Ammon's horn (tissue), 1 donor: ENCODE data around the gene SLC3A2.

Experiments
- DNase-seq: peaks from one replicate; pipeline ENCODE4 v3.0.0-alpha.2; 2016; ENCODE audit warnings: low spot score

SLC3A2 gene

DNA sequence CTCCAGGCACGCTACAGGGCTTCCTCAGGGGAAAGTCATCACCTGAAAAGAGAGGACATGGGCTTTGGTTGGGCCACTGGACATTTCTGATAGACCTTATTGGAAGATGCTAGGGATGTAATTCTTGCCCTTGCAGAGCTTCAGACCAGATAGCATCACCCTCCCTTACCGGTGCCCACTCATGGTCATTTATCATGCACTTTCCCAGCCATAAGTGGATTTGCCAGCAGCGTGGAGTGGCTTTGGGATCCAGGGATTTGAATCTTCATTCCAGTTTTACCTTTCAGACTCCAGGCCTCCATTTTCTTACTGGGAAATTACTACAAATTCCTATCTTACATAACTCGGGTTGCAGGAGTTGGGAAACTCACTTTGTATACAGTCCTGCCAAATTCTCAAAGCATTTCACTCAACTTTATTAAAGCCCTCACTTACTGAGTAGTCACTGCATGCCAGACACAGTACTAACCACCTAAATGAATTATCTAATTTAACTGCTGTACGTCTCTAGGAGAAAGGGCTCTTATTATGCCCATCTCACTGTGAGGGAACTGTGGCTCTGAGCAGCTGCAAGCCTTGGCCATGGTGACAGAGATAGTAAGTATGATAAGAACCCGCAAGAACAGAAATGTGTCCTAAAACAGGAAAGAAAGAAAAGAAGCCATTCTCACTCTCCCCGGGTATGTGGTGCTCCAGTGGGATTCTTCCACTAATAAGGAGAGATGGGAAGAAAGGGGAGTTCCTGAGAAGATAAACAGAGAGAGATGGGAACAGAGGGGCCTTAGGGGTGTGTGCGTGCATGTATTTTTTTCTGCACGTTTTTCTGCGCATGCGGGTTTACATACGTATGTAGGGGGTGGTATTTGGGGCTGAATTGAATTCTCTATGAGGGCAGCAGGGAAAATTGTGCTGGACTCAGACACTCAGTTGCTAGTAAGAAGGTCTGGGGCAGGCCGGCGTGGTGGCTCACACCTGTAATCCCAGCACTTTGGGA is 30.7 kb downstream of the SLC3A2 start:
- no peak for DNase-seq

DNA sequence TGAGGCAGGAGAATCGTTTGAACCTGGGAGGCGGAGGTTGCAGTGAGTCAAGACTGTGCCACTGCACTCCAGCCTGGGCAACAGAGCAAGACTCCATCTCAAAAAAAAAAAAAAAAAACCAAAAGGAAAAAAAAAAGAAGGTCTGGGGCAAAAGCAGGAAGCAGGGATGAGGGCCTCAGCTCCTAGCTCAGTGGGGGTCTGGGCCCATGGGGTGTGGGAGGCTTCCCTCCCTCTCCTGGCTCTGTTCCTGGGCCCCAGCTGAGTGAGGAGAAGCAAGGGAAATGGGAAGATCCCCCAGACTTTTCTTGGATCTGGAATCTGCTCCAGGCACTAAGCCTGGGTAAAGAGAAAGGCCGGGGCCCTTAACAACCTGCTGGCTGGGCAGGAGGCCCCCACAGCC is 31.6 kb downstream of the SLC3A2 start:
- DNase-seq = no peak

DNA sequence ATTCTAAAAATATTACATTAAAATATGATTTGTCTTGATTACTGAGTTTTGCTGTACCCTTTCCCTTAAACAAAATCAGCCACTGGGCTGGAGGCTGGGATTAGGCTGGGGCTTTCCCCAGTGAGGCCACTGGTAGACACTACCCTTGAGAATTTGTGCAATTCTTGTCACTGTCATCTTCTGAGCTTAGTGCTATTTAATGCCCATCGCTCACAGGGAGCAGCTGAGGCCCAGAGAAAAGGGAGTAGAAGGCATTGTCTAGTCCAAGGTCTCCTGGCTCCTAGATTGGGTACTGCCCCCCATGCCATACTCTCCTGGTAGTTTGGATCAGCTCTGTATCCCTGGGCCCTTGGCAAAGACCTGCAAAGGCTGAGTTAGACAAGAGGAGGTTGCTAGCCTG is 33.7 kb downstream of the SLC3A2 start:
- no peak for DNase-seq

DNA sequence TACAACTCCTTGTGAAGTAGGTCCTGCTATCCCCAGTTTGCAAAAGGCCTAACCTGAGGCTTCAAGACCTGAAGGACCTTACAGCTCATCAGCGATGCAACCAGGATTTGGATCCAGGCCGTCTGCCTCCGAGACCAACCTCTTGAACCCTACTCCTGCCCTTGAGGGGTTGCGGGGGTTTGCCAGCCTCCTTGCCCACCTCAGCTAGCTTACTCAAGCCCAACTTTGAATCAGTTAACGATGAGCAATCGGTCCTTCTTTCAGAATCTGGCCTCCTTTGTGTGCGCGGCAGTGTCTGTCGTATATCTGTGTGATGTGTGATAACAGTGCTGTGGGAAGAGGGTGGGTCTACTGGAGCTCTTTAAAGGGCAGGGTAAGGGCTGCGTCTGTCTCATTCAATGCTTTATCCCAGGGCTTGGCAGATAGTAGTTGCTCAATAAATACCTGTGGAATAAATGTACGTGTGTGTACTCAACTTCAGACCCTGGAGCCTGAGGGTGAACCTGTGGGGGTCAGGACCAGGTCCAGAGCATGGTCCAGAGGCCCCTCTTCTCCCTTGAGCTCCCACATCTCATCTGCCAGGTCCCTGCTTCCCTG is 37.3 kb downstream of the SLC3A2 start:
- DNase-seq = no peak

DNA sequence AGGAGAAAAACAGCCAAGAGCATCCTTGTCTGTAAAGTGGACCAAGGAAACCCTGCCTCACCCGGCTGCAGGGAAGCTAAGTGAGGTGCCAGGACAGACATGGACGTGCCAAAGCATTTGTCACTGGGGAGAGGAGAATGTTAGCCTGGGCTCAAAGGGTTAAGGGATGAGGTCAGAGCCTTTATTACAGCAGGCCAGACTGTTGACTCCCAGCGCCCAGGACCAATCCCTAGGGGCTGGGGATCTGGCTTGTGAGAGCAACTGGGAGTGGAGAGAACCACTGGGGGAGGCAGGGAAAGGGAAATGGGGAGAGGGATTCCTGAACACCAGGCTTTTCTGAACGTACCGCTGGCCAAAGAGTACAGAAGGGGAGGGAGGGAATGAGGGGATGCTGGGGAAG is 37.8 kb downstream of the SLC3A2 start:
- no peak for DNase-seq

DNA sequence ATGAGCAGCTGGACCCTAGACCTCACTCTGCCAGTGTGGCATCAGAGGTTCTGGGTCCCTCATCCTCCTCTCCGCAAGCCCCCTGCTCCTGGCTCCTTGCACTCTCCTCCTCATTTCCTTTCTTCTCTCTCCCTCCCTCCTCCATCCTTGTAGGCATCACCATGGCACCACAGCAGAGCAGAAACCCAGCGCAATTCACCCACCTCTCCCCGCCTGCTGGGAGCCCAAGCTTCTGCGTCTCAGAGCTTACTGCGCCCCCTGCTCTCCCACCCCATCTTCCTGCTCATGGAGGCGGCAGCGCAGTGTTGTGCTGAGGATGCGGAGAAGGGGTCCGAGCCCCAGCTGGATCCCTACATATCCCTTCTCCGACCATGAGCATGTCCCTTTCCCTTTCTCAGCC is 38.8 kb downstream of the SLC3A2 start:
- peak; percentile 57 for DNase-seq

DNA sequence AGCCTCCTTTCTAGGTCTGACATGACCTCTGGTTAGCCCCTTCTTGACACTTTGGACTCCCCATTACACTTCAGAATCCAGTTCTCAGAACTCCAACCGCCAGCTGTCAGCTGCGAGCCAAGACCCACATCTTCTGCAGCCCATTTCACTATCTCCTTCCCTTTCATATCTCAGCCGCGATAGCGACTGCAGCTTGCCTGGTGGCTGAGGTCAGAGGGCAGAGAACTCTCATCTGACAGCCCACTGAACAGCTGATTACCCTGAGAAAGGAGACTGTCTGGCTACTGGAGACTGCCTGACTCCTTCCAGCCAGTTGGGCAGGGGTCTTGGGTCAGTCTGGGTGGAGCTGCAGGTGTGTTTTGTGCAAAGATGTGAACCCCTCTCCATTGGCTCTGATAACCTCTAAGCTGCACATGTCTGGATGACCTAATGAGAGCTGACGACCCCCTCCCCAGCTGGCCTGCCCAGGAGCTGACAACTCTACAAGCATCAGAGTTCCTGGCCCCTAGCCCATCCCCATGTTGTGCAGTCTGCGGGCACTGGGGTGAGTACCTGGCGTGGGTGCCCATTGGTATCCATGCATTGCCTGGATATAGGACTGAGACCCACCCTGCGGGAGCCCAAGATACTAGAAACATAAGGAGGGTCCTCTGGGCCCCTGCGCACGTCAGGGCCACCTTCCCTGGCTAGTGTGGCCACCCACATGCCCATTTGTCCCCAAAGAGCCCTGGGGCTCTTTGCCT is 39.4 kb downstream of the SLC3A2 start:
- DNase-seq = no peak

DNA sequence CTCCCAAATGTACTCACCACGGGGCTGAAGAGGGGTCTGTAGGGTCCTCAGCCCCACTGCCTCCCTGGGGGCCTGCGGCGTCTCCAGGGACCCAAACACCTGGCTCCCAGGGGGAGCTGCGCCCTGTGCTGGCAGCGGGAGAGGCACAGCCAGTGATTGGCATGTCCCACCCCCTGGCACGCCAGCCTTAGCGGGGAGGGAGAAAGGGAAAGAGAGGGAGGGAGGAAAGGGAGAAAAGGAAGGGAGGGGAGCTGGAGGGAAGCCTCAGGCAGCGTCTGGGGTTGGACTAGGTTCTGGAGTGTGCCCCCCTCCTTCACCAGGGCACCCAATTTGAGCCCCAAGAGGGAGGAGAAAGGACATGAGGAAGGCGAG is 40.5 kb downstream of the SLC3A2 start, which contains the start of gene CHRM1:
CHRM1 (minus strand) TSS at position 163 of the 372 bp plus-strand sequence. CDS start 10,263 bp downstream, outside the sequence.
- DNase-seq = peak; percentile 80

DNA sequence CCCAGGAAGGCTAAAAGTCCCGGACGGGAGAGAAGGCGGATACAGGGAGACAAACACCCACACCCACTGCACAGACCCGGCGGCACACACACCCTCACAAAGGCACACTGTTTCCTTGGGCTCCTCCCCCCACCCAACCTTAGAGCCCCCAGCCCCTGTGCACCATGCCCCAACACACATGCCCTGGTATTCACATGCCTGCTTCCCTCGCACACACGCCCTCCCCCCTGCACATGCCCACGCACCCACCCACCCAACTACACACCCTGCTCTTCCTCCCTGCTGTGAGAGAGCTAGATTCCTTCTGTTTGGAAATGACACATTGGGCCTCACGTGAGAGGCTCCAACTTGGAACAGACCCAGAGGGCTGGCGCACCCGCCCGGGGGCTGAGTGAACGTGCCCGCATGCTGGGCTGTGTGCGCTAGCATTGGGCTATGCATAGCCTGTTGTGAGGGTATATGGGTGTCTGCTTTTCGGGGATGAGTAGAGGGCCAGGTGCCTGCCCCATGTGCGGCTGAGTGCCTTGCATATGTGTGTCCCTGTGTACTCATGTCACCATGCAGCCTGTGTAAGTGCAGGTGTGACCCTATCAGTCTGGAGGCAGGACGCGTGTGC is 41.0 kb downstream of the SLC3A2 start:
- DNase-seq = no peak

DNA sequence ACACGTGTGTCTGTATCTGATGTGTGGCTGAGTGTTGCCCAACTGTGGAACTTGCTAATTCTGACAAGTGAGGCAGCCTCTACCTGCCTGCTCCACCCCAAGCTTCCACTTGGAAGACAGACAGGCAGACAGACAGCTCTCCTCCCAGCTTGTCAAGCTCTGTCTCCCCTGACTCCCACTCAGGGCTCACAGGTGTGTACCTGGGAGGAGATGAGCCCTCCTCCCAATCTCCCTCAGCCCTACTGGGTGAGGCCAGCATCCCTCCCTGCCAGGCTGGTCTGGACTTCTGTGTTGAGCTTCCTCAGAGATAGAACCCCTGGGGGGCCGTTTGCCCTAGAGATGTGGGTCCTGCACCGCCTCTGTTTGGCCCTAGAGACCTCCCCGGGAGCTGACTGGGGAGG is 41.5 kb downstream of the SLC3A2 start:
- DNase-seq = no peak

DNA sequence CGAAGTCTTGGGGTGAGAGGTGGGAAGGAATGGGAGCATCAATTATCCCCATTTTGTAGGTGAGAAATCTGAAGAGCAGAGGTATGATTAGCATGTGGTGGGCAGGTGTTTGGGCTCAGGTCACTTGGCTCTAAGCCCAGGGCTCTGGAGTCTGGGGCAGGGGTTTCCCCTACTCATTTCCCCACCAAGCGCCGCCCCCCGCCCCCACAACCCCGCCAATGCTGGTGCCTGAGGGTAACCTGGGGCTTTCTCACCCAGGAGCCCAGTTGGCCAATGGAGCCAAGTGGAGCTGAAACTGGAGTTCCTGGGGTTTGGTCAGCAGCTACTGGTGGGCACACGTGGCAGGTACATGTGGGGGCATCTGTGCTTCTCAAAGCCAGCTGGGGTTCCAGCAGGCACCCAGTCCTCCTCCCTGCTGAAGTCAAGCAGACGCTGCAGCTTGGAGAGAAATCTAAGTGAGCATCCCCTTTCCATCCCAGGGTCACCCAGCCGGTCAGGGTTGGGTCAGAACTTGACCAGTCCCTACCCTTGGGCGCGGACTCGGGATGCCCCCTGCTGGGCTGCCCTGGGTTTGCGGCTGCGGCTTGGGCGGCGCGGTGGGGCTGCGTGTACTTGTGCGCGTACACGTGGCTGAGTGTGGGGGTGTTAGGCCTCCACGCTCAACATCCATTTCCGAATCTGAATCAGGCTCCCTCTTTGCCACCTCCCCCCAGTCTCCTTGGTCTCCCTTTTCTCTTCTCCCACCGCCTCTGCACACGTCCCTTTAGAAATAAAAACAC is 42.1 kb downstream of the SLC3A2 start:
- peak; percentile 74 for DNase-seq

DNA sequence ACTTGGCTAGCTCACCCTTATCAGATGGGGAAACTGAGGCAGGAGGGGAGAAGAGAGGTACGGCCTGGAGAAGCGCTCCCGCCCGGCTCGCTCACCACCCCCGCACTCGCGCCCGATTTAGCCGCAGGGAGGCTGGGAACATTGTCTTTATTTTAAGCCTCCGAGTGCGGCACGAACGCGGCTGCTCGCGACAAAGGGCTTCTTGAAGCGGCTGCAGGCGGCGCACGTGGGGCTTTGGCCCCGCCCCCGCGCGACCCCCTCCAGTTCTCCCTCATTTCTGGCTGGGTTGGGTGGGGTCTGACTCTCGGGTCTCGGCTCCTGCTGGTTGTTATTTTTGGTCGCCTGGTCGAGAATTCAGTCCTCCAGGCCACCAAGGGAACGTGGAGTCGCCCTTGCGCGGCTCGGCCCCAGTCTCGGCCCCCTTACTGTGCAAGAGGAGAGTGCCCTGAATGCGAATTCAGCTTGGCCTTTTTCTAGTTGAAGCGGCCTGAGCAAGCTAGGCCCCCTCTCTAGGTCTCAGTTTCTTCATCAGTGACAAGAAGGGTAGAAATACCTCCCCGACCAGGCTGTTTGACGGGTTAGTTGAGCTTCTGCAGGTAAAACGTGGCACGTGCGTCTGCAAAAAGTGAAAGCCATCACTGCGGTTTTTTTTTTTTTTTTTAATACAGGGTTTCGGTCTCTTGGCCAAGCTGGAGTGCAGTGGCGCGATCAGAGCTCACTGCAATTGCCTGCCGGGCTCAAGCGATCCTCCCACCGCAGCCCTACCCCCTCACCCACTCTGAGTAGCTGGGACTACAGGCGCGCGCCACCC is 43.1 kb downstream of the SLC3A2 start:
- DNase-seq = peak; percentile 64

DNA sequence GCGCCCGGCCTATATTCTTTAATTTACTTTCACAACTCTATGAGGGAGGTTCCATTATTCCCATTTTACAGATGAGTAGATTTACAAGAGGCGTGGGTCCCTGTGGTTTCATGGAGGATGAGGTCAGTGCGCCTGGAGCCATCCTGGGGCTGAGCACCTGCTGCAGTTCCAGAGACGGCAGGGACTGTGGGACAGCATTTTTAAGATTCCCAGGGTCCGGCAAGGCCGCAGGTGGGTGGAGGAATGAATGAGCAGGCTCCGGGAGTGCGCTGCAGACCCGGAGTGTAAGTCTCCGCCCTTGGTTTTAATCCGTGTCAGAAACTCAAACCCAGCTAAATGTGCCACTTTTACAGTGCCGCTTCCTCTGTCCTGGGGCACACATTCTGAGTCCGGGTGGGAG is 44.6 kb downstream of the SLC3A2 start:
- DNase-seq = no peak

DNA sequence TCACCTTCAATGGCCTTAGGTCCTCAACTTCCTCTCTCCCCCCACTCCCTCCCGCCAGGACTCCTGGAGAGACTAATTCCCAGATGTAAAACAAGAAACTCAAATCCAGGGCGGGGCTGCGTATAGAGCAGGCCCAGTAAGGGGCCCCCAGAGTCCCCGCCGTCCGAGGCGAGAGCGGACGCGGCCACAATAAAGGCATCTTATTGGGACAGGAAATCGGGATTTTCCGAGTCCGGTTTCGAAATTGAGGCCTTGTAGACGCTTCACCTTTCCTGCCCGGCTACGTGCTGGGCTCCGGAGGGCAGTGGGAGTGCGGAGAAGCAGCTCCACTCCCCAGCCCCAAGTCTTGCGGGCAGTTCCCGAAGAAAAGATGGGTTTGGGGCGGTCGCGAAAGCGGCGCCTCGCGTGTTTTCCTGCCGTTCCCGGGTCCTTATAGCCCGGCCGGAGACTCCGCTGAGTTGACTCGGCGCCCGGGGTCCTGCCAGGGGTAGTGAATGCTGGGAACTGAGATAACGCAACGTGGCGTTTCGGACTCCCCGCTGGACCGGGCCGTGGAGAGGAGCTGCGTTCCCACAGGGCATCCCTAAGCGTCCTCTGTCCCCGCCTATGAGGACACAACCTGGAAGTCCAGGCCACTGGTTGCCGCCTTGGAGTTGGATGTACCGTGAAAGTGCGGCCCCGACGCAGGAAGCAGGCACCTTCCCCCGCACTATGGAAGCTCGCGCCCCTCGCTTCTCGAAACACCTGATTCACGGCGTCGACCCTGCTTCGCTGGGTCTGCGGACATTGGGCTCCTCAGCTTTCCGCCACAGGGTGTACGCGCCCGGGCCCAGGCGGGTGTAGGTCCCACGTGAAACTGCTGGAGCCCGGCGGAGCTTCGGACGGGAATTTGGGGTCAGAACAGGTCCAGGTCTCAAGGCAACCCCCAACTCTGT is 45.3 kb downstream of the SLC3A2 start:
- no peak for DNase-seq

DNA sequence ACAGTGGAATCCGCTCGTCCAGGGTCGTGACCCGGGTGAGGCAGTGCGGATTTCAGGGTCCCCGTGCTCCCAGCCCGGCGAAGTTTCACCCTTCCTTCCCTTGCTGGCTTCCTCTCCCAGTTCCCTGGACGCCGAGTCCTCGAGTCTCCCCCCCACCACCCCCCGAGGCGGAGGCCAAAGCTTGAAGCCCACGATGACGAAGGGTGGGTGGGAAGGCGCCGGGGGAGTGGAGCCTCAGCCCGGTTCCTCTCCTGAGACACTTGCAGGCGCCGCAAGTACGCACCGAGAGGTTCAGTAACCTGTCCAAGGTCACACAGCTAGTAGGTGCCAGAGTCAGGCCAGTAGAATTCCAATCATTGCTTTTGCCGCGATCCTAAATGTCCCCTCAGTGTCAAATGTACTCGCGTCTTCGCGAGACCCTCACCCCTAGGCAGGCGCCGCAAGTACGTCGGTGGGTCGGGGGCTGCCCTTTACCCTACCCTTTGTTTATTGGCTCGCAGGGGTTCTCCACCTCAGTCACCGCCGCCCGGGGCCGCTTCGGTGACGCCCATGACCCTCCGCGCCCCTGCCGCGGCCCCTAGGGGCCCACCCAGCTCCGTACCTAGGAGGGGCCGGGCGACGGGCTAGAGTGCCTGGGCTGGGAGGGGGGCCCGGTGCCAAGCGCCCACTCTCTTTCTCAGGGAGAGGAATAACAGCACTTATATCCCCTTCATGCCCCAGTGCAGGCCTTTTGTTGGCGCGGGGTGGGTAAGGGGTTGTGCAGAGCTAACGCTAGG is 46.2 kb downstream of the SLC3A2 start:
- DNase-seq = no peak

DNA sequence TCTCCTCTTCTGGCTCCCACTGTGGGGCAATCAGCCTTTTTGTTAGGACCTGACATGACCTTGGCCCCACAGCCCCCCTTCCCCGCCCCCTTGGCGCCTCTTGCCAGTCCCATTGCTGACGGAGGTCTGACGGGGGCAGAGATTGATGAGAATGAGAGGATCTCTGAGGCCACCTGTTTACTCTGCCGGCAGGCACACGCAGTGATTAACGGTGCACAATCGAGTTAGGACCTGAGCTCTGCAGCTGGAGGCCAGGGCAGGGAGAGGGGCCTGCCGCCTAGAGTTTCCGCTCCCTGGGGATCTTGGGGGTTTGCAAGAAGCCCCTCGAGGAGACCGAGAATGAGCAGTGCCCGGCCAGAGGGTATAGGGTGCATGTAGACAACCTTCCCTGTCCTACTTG is 47.3 kb downstream of the SLC3A2 start:
- no peak for DNase-seq

DNA sequence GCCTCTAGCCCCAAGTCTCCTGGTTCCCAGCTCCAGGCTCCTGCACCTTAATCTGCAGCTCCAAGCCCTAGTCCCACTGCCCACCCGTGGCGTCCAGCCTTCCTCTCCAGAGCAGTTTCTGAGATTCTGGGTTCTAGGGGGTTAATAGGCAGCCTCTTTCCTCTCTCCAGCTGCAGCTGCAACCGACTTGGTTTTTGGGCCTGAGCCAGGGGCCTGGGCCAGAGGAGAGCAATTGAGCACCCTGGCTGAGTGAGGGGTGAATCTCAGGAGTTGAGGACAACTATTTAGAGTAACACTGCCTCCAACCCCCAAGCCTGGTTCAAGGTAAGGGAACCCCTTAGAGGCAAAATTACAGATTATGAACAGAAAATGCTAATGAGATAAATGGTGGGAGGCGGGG is 49.5 kb downstream of the SLC3A2 start:
- DNase-seq = no peak

DNA sequence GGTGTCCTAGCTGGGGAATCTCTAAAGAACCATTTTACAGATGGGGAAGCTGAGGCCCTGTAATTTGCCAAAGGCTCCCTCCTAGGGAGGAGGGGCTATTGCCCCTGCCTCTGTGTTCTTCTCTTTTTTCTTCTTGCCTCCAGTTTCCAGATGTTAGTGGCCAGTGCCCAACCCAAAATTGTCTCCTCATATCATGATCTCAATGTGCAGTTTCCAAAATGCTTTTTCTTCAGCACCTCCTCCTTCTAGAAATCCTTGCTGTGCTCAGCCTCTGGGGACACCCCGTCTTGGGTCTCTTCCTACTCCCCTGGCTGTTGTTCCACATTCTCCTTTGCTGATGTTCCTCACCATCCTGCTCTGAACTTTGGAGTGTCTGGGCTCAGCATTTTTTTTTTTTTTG is 50.0 kb downstream of the SLC3A2 start:
- no peak for DNase-seq
